H9 (cell line): ENCODE measurements around the gene CBS. TPM values are rescaled to one million over a fixed set of nuclear protein-coding genes. Genes with fewer than 3 reads are reported as not detected.
A peak's percentile ranks its signal among the peaks of the same experiment; 100 is the strongest.

Experiments
- DNase-seq: peaks from one replicate; pipeline ENCODE4 v3.0.0-alpha.2; 2017
- H2AFZ ChIP-seq: one replicate; pipeline ENCODE4 v1.6.1; 2013; ENCODE audit warnings: mild to moderate bottlenecking, low read length, control low read depth, moderate library complexity
- H2AK5ac ChIP-seq: 2 replicates; pipeline ENCODE4 v1.6.1; 2013; ENCODE audit warnings: low read length, control low read depth, mixed read lengths; ENCODE audit not compliant: insufficient read length
- H2BK120ac ChIP-seq: one replicate; pipeline ENCODE4 v1.6.1; 2013; ENCODE audit warnings: low read depth, mild to moderate bottlenecking, low read length, control low read depth, inconsistent platforms; ENCODE audit not compliant: poor library complexity, severe bottlenecking
- H2BK12ac ChIP-seq: 2 replicates; pipeline ENCODE4 v1.6.1; 2013; ENCODE audit warnings: low read length, control low read depth, mixed read lengths, low read depth; ENCODE audit not compliant: insufficient read length
- H2BK15ac ChIP-seq: 2 replicates; pipeline ENCODE4 v1.6.1; 2013; ENCODE audit warnings: low read depth, low read length, control low read depth
- H2BK20ac ChIP-seq: one replicate; pipeline ENCODE4 v1.6.1; 2013; ENCODE audit warnings: low read depth, mild to moderate bottlenecking, low read length, control low read depth, inconsistent platforms; ENCODE audit not compliant: poor library complexity, severe bottlenecking
- H2BK5ac ChIP-seq: 2 replicates; pipeline ENCODE4 v1.6.1; 2013; ENCODE audit warnings: low read length, control low read depth, mixed read lengths; ENCODE audit not compliant: insufficient read length
- H3K14ac ChIP-seq: 2 replicates; pipeline ENCODE4 v1.6.1; 2013; ENCODE audit warnings: low read length, control low read depth; ENCODE audit not compliant: insufficient read depth
- H3K18ac ChIP-seq: 2 replicates; pipeline ENCODE4 v1.6.1; 2013; ENCODE audit warnings: low read depth, mild to moderate bottlenecking, mixed read lengths, low read length, control low read depth; ENCODE audit not compliant: insufficient read length
- H3K23ac ChIP-seq: 2 replicates; pipeline ENCODE4 v1.6.1; 2013; ENCODE audit warnings: low read length, control low read depth, mixed read lengths, low read depth; ENCODE audit not compliant: insufficient read length
- H3K23me2 ChIP-seq: 2 replicates; pipeline ENCODE4 v1.6.1; 2013; ENCODE audit warnings: low read depth, mild to moderate bottlenecking, mixed read lengths, low read length, control low read depth; ENCODE audit not compliant: insufficient read length, poor library complexity, severe bottlenecking
- H3K27ac ChIP-seq: 2 replicates; pipeline ENCODE4 v1.5.1; 2013; ENCODE audit warnings: low read length, control low read depth, mixed read lengths, low read depth; ENCODE audit not compliant: insufficient read length
- H3K27me3 ChIP-seq: 2 replicates; pipeline ENCODE4 v1.6.1; 2013; ENCODE audit warnings: low read length, control low read depth, inconsistent platforms; ENCODE audit not compliant: insufficient read depth
- H3K4ac ChIP-seq: 2 replicates; pipeline ENCODE4 v1.6.1; 2013; ENCODE audit warnings: low read depth, mild to moderate bottlenecking, control low read depth, inconsistent platforms, low read length, moderate library complexity
- H3K4me1 ChIP-seq: 2 replicates; pipeline ENCODE4 v1.6.1; 2013; ENCODE audit warnings: low read length, control low read depth, inconsistent platforms; ENCODE audit not compliant: insufficient read depth
- H3K4me2 ChIP-seq: 2 replicates; pipeline ENCODE4 v1.6.1; 2013; ENCODE audit warnings: low read length, control low read depth, mixed read lengths; ENCODE audit not compliant: insufficient read length, insufficient read depth
- H3K56ac ChIP-seq: 2 replicates; pipeline ENCODE4 v1.6.1; 2013; ENCODE audit warnings: low read depth, mild to moderate bottlenecking, mixed read lengths, low read length, control low read depth; ENCODE audit not compliant: insufficient read length
- H3K79me1 ChIP-seq: 2 replicates; pipeline ENCODE4 v1.6.1; 2013; ENCODE audit warnings: low read depth, mild to moderate bottlenecking, moderate library complexity, low read length, control low read depth, inconsistent platforms; ENCODE audit not compliant: insufficient read depth, poor library complexity, severe bottlenecking
- H3K79me2 ChIP-seq: 2 replicates; pipeline ENCODE4 v1.6.1; 2013; ENCODE audit warnings: low read length, control low read depth, inconsistent platforms; ENCODE audit not compliant: insufficient read depth
- H3K9ac ChIP-seq: 2 replicates; pipeline ENCODE4 v1.6.1; 2013; ENCODE audit warnings: low read length, control low read depth, mixed read lengths; ENCODE audit not compliant: insufficient read length; ENCODE audit errors: extremely low read depth
- H3K9me3 ChIP-seq: one replicate; pipeline ENCODE4 v1.6.1; 2013; ENCODE audit warnings: low read depth, low read length, inconsistent platforms; ENCODE audit not compliant: control insufficient read depth
- H3T11ph ChIP-seq: one replicate; pipeline ENCODE4 v1.6.1; 2013; ENCODE audit warnings: mild to moderate bottlenecking, low read length, control low read depth, inconsistent platforms
- H4K20me1 ChIP-seq: one replicate; pipeline ENCODE4 v1.6.1; 2013; ENCODE audit not compliant: control insufficient read depth, insufficient read length, insufficient read depth
- H4K5ac ChIP-seq: 2 replicates; pipeline ENCODE4 v1.6.1; 2013; ENCODE audit warnings: low read depth, mild to moderate bottlenecking, mixed read lengths, low read length, control low read depth; ENCODE audit not compliant: insufficient read length
- H4K8ac ChIP-seq: replicated peaks from 2 replicates; pipeline ENCODE4 v1.6.1; 2013; ENCODE audit warnings: low read length, control low read depth, mixed read lengths, low read depth; ENCODE audit not compliant: insufficient read length
- H4K91ac ChIP-seq: 2 replicates; pipeline ENCODE4 v1.6.1; 2013; ENCODE audit warnings: low read depth, mild to moderate bottlenecking, moderate library complexity, mixed read lengths, low read length, control low read depth; ENCODE audit not compliant: insufficient read length
- H3K27ac Mint-ChIP-seq, 3 experiments: 2 replicates in 2 of 3; 3 replicates in 1 of 3; pipeline ENCODE4 v1.8.0; 2020 to 2021; ENCODE audit warnings: mixed read lengths in 3 of 3, mild to moderate bottlenecking in 1 of 3, moderate library complexity in 1 of 3
- H3K27me3 Mint-ChIP-seq: 2 replicates; pipeline ENCODE4 v1.8.0; 2021; ENCODE audit warnings: low read depth, mild to moderate bottlenecking, moderate library complexity, mixed read lengths
- H3K36me3 Mint-ChIP-seq, 3 experiments: 2 replicates in 2 of 3; 3 replicates in 1 of 3; pipeline ENCODE4 v1.8.0; 2020 to 2021; ENCODE audit warnings: low read depth in 3 of 3, mixed read lengths in 3 of 3; ENCODE audit not compliant: insufficient read depth in 1 of 3
- H3K4me1 Mint-ChIP-seq, 2 experiments: 2 replicates each; pipeline ENCODE4 v1.8.0; 2020; ENCODE audit warnings: mixed read lengths in 2 of 2
- H3K4me3 Mint-ChIP-seq, 2 experiments: 2 replicates in 1 of 2; 3 replicates in 1 of 2; pipeline ENCODE4 v1.8.0; 2020 to 2021; ENCODE audit warnings: mild to moderate bottlenecking in 2 of 2, mixed read lengths in 2 of 2, moderate library complexity in 1 of 2
- H3K9me3 Mint-ChIP-seq, 2 experiments: 2 replicates in 1 of 2; 3 replicates in 1 of 2; pipeline ENCODE4 v1.8.0; 2020; ENCODE audit warnings: mild to moderate bottlenecking in 2 of 2, mixed read lengths in 2 of 2, moderate library complexity in 1 of 2
- WGBS: extraction: QIAGEN DNeasy Blood & Tissue Kit; methylation state at CpG from one replicate; pipeline ENCODE4 v1.1.7; 2013; ENCODE audit warnings: missing lambda C conversion rate, low lambda C conversion rate, mixed read lengths; ENCODE audit not compliant: insufficient read length; ENCODE audit errors: extremely low coverage; 5-methylcytosine and 5-hydroxymethylcytosine counted together
- total RNA-seq: library from RNA; stranded (reverse); gene quantifications from 2 replicates; pipeline ENCODE4 v1.2.1, GENCODE V29; 2021
- TF ChIP-seq, protein P1 (sequence below): fragments of 200-600 bp; sonication (generic); conservative IDR thresholded peaks from 3 replicates; pipeline ENCODE4 v1.8.0; 2021; ENCODE audit warnings: antibody characterized with exemption, mild to moderate bottlenecking

The CBS gene
- total RNA-seq, 1 experiment from 2014 or later: 350 TPM

- Mint-ChIP-seq H3K4me1 (peaks cover 18% of the 10 kb centered on the region in 2 experiments), H3K27ac (peak overlapping the region in 2 of 3 experiments; percentile 13 to 47; a peak in 4 of 7 replicates), H3K4me3 (no peak overlapping the region), H3K36me3 (peaks cover 29 to 61% (median 56%) of the 10 kb centered on the region in 3 experiments), H3K27me3 (no peaks in the 10 kb centered on the region; the same call in 1 of the 2 replicates), H3K9me3 (peaks cover 9 to 12% of the 10 kb centered on the region in 2 experiments)
- H2BK5ac ChIP-seq: no peak overlapping the region
- no peaks in the 10 kb centered on the region for H3K79me2 ChIP-seq
- no peak overlapping the region for H3K27ac ChIP-seq
- no peak overlapping the region for H2BK15ac ChIP-seq
- DNase-seq: no peak
- H3K9me3 ChIP-seq: no peaks in the 10 kb centered on the region
- H2BK12ac ChIP-seq: no peak overlapping the region
- no peak overlapping the region for H4K91ac ChIP-seq
- H2AFZ ChIP-seq: no peak overlapping the region
- no peak overlapping the region for H4K8ac ChIP-seq
- H3K14ac ChIP-seq: no peak overlapping the region
- no peak overlapping the region for H3K9ac ChIP-seq
- no peaks in the 10 kb centered on the region for H3K27me3 ChIP-seq
- H3K18ac ChIP-seq: no peak overlapping the region
- H4K5ac ChIP-seq: no peak overlapping the region
- TF ChIP-seq, protein P1, sequence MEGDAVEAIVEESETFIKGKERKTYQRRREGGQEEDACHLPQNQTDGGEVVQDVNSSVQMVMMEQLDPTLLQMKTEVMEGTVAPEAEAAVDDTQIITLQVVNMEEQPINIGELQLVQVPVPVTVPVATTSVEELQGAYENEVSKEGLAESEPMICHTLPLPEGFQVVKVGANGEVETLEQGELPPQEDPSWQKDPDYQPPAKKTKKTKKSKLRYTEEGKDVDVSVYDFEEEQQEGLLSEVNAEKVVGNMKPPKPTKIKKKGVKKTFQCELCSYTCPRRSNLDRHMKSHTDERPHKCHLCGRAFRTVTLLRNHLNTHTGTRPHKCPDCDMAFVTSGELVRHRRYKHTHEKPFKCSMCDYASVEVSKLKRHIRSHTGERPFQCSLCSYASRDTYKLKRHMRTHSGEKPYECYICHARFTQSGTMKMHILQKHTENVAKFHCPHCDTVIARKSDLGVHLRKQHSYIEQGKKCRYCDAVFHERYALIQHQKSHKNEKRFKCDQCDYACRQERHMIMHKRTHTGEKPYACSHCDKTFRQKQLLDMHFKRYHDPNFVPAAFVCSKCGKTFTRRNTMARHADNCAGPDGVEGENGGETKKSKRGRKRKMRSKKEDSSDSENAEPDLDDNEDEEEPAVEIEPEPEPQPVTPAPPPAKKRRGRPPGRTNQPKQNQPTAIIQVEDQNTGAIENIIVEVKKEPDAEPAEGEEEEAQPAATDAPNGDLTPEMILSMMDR: no peak
- H4K20me1 ChIP-seq: no peaks in the 10 kb centered on the region
- H3K4me2 ChIP-seq: no peak overlapping the region
- no peak overlapping the region for H3K4ac ChIP-seq
- no CpG with 5 or more reads among the region's 8 CpGs for WGBS
- no peak overlapping the region for H3K23ac ChIP-seq
- H2AK5ac ChIP-seq: no peak overlapping the region
- H2BK20ac ChIP-seq: no peak overlapping the region
- H3T11ph ChIP-seq: no peak overlapping the region
- no peak overlapping the region for H3K56ac ChIP-seq
- H3K4me1 ChIP-seq: no peaks in the 10 kb centered on the region
- no peak overlapping the region for H2BK120ac ChIP-seq
- no peaks in the 10 kb centered on the region for H3K79me1 ChIP-seq
- H3K23me2 ChIP-seq: no peaks in the 10 kb centered on the region
Observed at GRCh38 chr21:43004926-43005325, 70.7 kb downstream of the CBS start.

Other genes starting within 250 kb of the CBS start
- gene WDR4, start 196.3 kb downstream of the CBS start, total RNA-seq: 53.0 and 54.4 TPM in 2 replicates
- gene NDUFV3, start 182.5 kb downstream of the CBS start, total RNA-seq: 32.6 and 35.6 TPM in 2 replicates
- gene ERVH48-1, start 150.2 kb downstream of the CBS start, total RNA-seq: 234 and 238 TPM in 2 replicates
- gene PKNOX1, start 101.3 kb downstream of the CBS start, total RNA-seq: 38.1 and 43.4 TPM in 2 replicates
- 29.7 and 51.9 TPM in 2 replicates for gene U2AF1, start 31.7 kb upstream of the CBS start, total RNA-seq
- not detected in 2 replicates for gene CRYAA, start 93.2 kb upstream of the CBS start, total RNA-seq